ENCODE measurements around the gene GRB10.

- TF ChIP-seq CTCF (IDR thresholded peaks at IDR 0.05) (no peak), POLR2A (IDR thresholded peaks at IDR 0.05) (no peak)
These were observed 225.6 kb downstream of the GRB10 start for GRCh38 chr7:50557099-50557498.

Measured in uterus (tissue), 2 donors.